ENCODE data around the gene SMIM27. TPM values are rescaled to one million over a fixed set of nuclear protein-coding genes. Genes with fewer than 3 reads are reported as not detected.

The SMIM27 gene
- total and polyA plus RNA-seq, 2 of the 8 experiments (the other 6 are each of a cell fraction or from before 2014, with no cell fraction given), result 3.6 to 18.1 TPM

- TF ChIP-seq ATF2 (IDR thresholded peaks at IDR 0.05; ENCODE audit: low read length), result no peak
- no peak for TF ChIP-seq RXRA (IDR thresholded peaks at IDR 0.05; ENCODE audit: insufficient read depth, low read depth, low read length)
- no peak for TF ChIP-seq BCL11A (IDR thresholded peaks at IDR 0.05; ENCODE audit: low read depth in 2 of 2, low read length in 2 of 2)
- TF ChIP-seq HDAC2 (IDR thresholded peaks at IDR 0.05; ENCODE audit: borderline replicate concordance in 1 of 2, low read depth in 2 of 2, low read length in 2 of 2), result no peak
- no peak for TF ChIP-seq MAFK (IDR thresholded peaks at IDR 0.05; ENCODE audit: low read depth, low read length)
- TF ChIP-seq KDM5A (IDR thresholded peaks at IDR 0.05; ENCODE audit: low read length), result no peak
- no peak for TF ChIP-seq SP2 (IDR thresholded peaks at IDR 0.05; ENCODE audit: low read length)
- TF ChIP-seq TCF12 (IDR thresholded peaks at IDR 0.05; ENCODE audit: low read depth, low read length), result no peak
- TF ChIP-seq NRF1 (IDR thresholded peaks at IDR 0.05; ENCODE audit: low read depth, low read length), result no peak
- no peak for TF ChIP-seq SUZ12 (IDR thresholded peaks at IDR 0.05; ENCODE audit: low read length)
- Histone ChIP-seq H4K20me1 (replicated peaks in 1 of 2; ENCODE audit: control insufficient read depth in 1 of 2, insufficient read depth in 2 of 2, low read length in 2 of 2) (no peaks in the 10 kb centered on the region), H3K79me2 (ENCODE audit: control insufficient read depth in 1 of 2, insufficient read depth in 2 of 2, low read length in 2 of 2) (no peaks in the 10 kb centered on the region), H3K23me2 (ENCODE audit: low read depth, low read length) (no peaks in the 10 kb centered on the region), H3K4me3 (ENCODE audit: extremely low read depth in 1 of 4, insufficient read depth in 2 of 4, low read depth in 3 of 4, low read length in 4 of 4) (no peak overlapping the region), H3K4ac (replicated peaks; ENCODE audit: insufficient read length, low read depth, low read length) (no peak overlapping the region), H2BK20ac (ENCODE audit: low read length) (no peak overlapping the region), H3K14ac (ENCODE audit: insufficient read length) (no peak overlapping the region), H2BK12ac (ENCODE audit: low read depth, low read length) (no peak overlapping the region), H3K27ac (ENCODE audit: low read depth, low read length) (no peak overlapping the region), H3K4me2 (ENCODE audit: insufficient read depth in 1 of 2, low read depth in 2 of 2, low read length in 2 of 2) (no peak overlapping the region), H2BK15ac (ENCODE audit: low read length) (no peak overlapping the region), H2AFZ (ENCODE audit: low read length) (no peak overlapping the region), H4K5ac (ENCODE audit: insufficient read length, low read depth, low read length) (no peak overlapping the region), H4K8ac (ENCODE audit: extremely low read depth, insufficient read depth, low read length) (no peak overlapping the region), H3K18ac (ENCODE audit: extremely low read depth, low read length) (no peak overlapping the region), H3K23ac (ENCODE audit: insufficient read length) (no peak overlapping the region), H3K36me3 (ENCODE audit: control insufficient read depth in 2 of 4, insufficient read depth in 4 of 4, low read length in 3 of 4) (no peaks in the 10 kb centered on the region), H3K9ac (replicated peaks in 1 of 4; ENCODE audit: extremely low read depth in 1 of 4, low read depth in 3 of 4, low read length in 3 of 4) (no peak overlapping the region), H3K9me3 (ENCODE audit: insufficient read depth in 2 of 2, low read depth in 1 of 2, low read length in 1 of 2) (no peaks in the 10 kb centered on the region), H2BK5ac (ENCODE audit: low read depth, low read length) (no peak overlapping the region), H2AK5ac (ENCODE audit: low read depth, low read length) (no peak overlapping the region), H3K56ac (replicated peaks; ENCODE audit: insufficient read length, low read depth, low read length) (no peak overlapping the region), H3K4me1 (replicated peaks in 1 of 4; ENCODE audit: control insufficient read depth in 3 of 4, insufficient read depth in 4 of 4, low read length in 3 of 4) (no peaks in the 10 kb centered on the region), H3K27me3 (replicated peaks in 1 of 4; ENCODE audit: control insufficient read depth in 3 of 4, extremely low read depth in 1 of 4, insufficient read depth in 3 of 4, low read length in 3 of 4) (no peaks in the 10 kb centered on the region), H4K91ac (replicated peaks; ENCODE audit: insufficient read length, low read length) (no peak overlapping the region), H3K79me1 (ENCODE audit: low read depth, low read length) (no peaks in the 10 kb centered on the region), H2BK120ac (replicated peaks; ENCODE audit: low read depth, low read length) (no peak overlapping the region)
- ChIA-PET CTCF (ENCODE audit: partially characterized antibody) (interaction anchor here (0.6 to 7.2 kb wide), 12 partner anchors 8 to 408 kb away, joined by 3 to 70 read pairs (median 7); no protein-coding TSS in a partner anchor), POLR2A (ENCODE audit: partially characterized antibody) (no interaction called here)
- DNase-seq (ENCODE audit: low read depth in 1 of 2, low spot score in 2 of 2) (no peak), FAIRE-seq (no peak)
- 59% methylated on average over 2 of the region's 2 CpGs; no CpG with 5 or more reads in 1 of the 2 experiments for WGBS, 2 experiments (ENCODE audit: extremely low coverage in 1 of 2, insufficient coverage in 1 of 2, insufficient read length in 1 of 2, insufficient replicate concordance in 2 of 2, low coverage in 1 of 2, low lambda C conversion rate in 2 of 2, missing lambda C conversion rate in 1 of 2)
These were observed 38.3 kb downstream of the SMIM27 start for GRCh38 chr9:32590476-32590875.

Measured in H1 (cell line).